Stimulated activated CD8-positive, alpha-beta memory T cell treated with anti-CD3 and anti-CD28 coated beads, Interleukin-12 subunit alpha, Interleukin-12 subunit beta, amount 100 ng/mL, for 4 hours (primary cell): ENCODE data around the gene DOCK4.

Experiments
- DNase-seq: peaks from one replicate; pipeline ENCODE4 v3.0.0-alpha.2; 2020; ENCODE audit warnings: low read depth

DOCK4 gene

DNA sequence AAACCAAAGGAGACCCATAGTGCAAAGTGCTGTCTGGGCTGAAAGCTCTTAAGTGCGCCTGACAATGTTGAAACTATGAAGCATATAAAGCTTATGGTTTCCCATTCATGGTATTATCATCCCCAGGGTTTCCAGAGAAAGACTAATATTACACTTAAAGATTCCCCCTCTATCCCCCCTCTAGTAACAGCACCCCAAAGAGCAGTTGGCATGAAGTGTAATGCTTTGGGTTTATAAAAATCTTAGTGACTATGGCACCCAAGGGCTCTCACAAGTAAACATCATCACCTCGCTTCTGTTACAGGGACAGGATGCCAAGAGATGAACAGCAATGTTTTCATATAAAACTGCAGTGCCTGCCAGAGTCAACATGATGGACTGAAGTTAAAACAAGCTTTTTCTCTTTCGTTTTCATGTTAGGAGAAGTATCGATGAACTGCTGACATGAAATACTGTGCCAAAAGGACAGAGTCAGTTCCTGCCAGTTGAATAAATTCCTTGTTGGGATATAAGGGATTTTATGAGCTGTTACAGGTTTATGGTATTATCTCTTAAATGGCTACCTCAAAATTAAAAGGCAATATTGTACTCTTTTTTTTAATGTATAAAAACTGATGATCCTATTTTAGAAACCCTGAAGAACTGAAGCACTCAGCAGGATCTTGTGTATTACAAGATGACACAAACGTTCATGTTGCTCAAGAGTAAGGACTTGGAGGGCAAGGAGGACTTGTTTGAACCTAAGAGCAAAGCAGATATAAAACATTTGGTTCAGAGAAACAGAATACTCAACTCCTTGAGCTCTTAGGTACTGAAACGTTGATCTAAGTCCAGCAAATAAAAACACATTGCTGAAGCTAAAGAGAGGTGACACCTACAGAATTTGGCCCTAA lies 440.2 kb downstream of the DOCK4 start:
- DNase-seq = no peak

- no peak for DNase-seq
Observed at GRCh38 chr7:111763221-111763801, 442.9 kb downstream of the DOCK4 start.

DNA sequence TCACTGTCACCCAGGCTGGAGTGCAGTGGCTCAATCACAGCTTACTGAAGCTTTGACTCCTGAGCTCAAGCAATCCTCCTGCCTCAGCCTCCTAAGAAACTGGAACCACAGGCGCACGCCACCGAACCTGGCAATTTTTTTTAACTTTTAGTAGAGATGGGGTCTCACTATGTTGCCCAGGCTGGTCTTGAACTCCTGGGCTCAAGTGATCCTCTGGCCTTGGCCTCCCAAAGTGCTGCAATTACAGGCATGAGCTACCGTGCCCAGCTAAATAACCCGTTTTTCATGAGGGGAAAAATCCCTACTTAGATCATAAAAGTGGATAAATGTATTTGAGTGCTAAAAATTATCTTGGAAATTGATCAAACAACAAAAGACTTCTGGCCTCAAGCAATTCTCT lies 443.4 kb downstream of the DOCK4 start:
- DNase-seq = no peak

- DNase-seq = no peak
Observed at GRCh38 chr7:111762211-111762610, 444.0 kb downstream of the DOCK4 start.

- no peak for DNase-seq
Observed at GRCh38 chr7:111760043-111760442, 446.2 kb downstream of the DOCK4 start.

GRCh38 chr7:111758332-111758731 lies 447.9 kb downstream of the DOCK4 start:
- no peak for DNase-seq

GRCh38 chr7:111756687-111757178 lies 449.5 kb downstream of the DOCK4 start:
- no peak for DNase-seq

GRCh38 chr7:111755383-111755782 lies 450.8 kb downstream of the DOCK4 start:
- no peak for DNase-seq

DNA sequence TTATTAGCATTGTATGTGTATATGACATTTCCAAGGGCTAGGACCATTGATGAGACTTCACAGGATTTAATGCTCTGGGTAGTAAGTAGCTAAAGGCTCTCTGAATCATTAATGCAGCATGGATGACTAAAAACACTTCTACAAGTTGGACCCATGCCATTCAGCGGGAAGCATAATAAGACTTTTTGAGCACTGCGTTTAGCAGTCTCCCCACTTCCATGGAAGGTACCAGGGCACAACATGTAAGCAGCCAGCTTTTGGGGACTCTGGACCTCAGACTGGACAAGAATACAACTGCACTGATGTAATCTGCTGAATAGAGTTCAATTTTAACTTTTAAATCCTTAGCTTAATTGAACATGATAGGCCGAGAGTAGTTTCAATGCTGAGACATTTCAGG lies 452.2 kb downstream of the DOCK4 start:
- DNase-seq = no peak

- no peak for DNase-seq
Observed at GRCh38 chr7:111752022-111752582, 454.1 kb downstream of the DOCK4 start.

DNA sequence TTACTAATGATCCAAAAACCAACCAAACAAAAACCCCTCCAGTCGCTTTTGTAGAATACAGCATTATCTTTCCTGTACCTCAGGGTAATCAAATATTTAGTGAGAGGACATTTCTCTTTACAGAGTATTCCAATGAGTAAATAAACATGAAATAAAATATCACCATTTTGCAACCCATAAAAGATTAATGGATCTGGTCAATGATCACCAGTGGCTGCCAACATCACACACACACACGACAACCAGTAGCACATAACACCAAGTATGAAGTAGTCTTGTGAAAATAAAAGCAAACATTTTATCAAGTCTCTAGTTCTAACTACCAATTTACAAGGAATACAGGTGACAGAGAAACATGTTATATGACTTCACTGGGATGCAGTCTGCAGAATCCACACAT lies 455.3 kb downstream of the DOCK4 start:
- DNase-seq = no peak

DNA sequence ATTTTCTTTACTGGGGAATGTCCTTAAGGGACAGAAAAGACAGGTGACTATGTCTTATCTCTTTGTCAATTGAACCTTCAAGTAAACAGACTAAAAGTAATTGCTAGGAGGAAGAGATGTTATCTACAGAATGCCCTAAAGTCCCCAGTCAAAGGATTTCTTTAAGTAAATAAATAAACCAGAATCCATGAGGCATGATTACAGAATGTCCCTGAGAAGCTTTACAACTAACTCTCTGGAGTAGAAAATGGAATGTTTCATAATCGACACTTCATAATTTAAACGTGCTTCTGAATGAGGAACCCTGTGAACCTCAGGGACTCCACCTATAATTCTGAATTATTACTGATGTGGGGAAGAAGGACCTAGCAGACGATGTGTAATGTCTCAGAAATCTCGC lies 456.0 kb downstream of the DOCK4 start:
- DNase-seq = no peak

- no peak for DNase-seq
Observed at GRCh38 chr7:111749625-111750024, 456.6 kb downstream of the DOCK4 start.

DNA sequence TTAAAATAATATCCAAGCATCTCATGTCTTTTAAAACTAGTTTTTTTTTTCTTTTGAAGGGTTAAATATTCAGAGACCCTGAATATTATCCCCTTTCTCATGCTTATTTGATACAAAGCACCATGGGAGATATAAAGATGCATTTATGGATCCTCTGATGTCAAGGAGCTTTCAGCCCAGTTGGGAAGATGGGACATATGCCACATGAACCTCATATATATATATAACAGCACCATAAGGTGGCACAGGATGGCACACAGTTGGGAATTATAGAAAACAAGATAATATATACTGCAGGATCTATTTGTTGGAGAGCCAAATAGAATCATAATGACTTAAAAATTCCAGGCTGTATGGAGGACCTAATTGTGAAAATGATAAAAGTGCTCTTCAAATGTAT lies 458.5 kb downstream of the DOCK4 start:
- DNase-seq = no peak

DNA sequence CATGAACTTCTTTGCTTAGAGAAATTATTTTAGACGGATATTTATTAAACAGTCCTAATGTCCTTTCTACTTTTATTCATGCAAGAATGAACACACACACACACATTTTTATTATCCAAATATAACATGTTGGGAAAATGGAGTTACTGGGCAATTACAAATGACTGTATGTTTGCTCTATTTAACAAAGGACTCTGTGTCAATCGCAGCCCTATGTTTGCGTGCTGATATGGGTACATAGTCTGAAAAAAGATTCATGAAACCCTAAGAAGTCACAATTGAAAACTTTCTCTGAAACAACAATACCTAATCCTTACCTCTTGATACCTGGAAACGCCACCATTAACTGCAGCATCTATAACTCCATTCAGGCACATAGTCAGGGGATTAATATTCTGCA lies 459.2 kb downstream of the DOCK4 start:
- no peak for DNase-seq

GRCh38 chr7:111744501-111745155 lies 461.6 kb downstream of the DOCK4 start:
- no peak for DNase-seq

GRCh38 chr7:111743244-111743847 lies 462.9 kb downstream of the DOCK4 start:
- no peak for DNase-seq

DNA sequence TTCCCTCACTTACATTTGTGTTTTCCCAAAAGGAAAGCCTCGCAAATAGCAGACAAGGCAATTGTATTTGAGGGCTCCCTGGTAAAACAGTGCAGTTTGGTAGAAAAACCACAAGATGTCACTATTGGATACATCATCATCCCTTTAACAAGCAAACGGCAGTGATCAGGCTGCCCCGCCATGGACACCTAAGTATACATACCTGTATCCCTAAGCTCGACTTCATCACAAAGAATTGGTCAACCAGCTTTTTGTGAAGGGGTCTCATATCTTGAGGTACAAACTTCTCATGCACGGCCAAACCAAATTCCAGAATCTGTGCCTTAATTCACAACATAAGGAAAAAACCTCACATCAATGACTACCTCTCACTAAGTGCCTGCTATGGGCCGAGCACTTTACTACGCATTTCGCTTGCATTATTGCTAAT lies 464.4 kb downstream of the DOCK4 start:
- DNase-seq = no peak

DNA sequence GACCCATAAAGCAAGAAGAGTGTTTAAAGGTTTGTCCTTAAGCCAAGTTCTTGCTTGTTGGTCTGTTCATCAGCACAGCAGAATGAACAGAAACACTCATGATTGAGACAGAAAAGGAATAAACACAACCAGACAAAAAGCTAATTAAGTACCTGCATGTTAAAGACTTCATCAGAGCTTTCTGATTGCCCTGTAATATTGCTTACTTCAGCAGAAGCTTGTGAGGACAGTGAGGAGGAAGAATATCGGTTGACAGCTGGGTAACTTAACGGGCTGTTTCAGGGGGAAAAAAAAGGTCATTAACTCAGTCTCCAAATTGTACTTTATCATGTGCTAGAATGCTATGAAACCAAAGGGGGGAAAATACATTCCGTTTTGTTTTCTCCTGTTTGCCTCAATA lies 465.3 kb downstream of the DOCK4 start:
- no peak for DNase-seq

DNA sequence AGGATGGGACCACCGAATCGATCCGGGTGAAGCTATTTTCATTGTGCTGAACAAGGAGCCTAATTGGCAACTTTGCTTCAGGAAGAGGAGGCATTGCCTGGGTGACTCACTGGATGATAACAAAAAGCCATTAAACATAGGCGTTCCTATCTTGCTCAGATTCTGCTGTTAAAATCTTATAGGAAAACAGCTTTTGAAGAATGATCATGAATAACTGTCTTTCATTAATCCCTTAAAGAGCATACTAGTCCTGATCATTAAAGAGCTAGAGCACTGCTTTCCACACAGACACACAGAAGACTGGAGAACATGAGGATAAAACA lies 469.7 kb downstream of the DOCK4 start:
- DNase-seq = no peak

DNA sequence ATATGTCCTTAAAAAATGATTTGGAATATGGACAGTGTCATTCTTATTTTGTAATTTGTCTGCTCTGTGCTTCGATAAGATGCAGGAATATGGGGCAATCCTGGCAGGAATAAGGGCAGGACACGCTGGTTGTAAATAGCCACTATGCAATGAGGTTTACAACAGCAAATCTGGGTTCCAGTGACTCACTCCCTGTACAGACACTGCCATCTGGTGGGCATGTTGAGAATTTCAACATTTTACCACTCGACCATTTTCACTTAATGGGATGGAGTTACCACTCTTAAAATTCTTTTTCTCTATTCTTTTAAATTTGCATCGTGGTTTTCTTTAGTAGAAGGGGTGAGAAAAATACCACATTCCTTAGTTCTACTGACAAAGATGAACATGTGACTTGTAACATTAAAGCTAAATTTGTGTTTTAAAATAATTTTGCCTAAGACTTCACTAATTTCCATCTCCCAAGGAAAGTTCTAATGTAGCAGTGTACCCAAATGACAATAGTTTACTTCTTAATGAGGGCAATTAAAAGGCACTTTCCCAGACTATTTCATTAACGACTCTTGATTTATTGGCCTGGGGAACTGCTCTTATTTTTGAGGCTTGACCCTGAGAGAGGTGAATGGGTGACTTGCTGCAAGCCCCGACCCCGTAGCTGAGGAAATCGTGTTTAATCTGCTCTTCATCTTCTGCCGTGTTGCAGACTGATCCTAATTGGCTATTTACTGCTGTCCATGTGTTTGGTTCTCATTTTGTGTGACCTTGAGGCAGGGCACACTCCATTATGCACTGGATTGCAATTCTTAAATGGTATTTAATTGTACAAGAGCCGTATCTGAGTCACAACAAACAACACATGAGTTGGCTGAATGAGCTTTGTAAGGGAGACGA lies 470.3 kb downstream of the DOCK4 start:
- DNase-seq = no peak
